ENCODE results near the gene OAS3.

GRCh38 chr12:112908548-112908947, 29.7 kb upstream of the OAS3 start:
- no peak for TF ChIP-seq EZH2 (IDR thresholded peaks at IDR 0.05; ENCODE audit: insufficient read depth, poor library complexity, severe bottlenecking)
- TF ChIP-seq EZH2phosphoT487 (IDR thresholded peaks at IDR 0.05; ENCODE audit: insufficient read depth, low read depth) = no peak

All from GM23248 (cell line).